Stimulated activated CD8-positive, alpha-beta memory T cell treated with anti-CD3 and anti-CD28 coated beads, Interleukin-4, amount 100 ng/mL, for 4 hours (primary cell): ENCODE results near the gene LRGUK.
"Not testable (repeated sequence)": the region's sequence is repeated elsewhere in the genome, so short reads cannot be mapped to it uniquely, and the experiment has no call there.

Source experiments
- DNase-seq, 2 donors: peaks; one replicate each; pipeline ENCODE4 v3.0.0-alpha.2; 2020; ENCODE audit warnings: low read depth in 2 of 2, low spot score in 1 of 2

The LRGUK gene

DNA sequence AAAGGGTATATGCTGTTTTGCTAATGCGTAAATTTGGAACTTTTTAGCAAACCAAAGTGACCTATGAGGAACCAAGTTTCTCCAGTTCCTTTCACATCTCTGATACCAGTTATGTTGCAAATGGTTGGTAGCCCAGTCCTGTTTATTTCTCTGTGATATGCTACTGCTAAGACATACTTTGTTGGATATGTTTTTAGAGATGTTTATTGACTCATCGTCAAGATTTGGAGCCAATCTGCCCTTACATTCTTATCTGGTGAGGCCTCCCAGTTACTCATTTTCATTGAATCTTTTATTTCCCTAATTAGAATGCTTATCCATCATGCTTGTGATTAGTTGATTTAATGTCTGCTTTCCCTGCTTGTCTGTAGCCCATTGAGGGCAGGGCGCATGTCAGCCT is 58.9 kb downstream of the LRGUK start:
- no peak for DNase-seq

DNA sequence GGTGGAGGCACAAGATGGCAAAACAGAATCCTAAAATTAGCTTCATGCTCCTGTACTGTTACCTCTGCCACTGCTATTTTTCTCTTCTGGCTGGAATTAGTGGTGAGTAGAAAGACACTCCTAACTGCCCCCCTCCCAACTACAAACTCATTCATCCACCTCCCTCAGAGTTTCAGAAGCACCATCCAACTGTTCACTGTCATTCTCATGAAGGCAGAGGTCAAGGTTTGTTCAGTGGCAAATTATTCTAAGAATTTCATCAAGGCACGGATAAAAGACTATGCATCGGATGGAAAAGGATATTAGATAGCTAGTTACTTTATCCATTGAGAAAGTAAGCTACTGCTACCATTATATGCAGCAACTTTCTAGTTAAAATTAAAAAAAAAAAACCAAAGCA is 59.7 kb downstream of the LRGUK start:
- no peak for DNase-seq

DNA sequence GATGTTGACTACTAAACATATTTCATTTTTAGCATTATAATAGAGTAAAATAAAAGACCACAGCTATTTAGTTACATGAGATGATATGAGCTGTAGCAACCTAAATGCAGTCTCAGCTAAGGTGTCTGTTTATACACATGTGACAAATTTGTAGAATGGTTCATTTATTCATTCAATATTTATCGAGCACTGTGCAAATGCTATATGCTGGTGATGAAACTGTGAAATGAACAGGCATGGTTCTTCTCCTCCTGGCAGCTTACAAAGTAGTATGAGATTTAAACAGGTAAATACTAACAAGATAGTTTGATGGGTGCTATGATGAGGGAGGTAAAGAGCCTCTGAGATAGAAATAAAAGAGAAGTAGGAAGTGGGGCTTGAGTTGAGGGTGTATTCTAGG is 60.8 kb downstream of the LRGUK start:
- DNase-seq: no peak

DNA sequence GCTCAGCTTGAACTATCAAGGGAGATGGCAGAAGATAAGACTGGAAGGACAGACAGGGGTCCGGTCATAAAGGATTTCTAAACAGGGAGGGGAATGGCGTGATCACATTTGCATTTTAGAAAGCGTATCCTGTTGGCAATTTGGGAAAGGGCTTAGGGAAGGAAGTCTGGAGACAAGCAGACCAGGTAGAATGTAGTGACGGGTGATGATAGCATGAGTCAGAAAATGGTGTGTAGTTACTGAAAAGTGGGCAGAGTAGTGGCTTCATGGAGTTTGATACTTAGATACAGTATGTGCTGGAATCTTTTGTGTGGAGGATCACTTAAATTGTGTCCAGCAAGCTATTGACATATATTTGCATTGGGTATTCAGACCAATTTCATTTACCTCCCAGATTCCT is 61.2 kb downstream of the LRGUK start:
- DNase-seq: no peak

DNA sequence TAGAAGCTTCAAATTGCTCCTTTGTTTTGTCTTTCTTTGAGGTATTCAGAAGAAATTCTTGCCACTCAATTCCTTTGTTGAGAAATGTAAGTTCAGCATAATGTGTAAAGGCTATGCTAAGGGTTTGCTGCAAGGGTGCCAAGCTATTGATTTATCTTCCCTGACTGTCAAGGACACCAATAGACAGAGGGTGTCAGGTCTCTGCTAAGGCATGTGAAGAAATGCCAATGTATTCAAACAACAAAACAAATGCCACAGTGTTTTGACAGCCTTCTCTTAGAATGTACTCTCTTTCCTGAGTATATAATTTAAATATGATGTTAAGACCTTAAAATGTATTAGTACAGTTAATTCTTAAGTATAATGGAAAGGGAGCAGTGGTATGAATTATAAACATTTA is 62.4 kb downstream of the LRGUK start:
- DNase-seq: no peak

DNA sequence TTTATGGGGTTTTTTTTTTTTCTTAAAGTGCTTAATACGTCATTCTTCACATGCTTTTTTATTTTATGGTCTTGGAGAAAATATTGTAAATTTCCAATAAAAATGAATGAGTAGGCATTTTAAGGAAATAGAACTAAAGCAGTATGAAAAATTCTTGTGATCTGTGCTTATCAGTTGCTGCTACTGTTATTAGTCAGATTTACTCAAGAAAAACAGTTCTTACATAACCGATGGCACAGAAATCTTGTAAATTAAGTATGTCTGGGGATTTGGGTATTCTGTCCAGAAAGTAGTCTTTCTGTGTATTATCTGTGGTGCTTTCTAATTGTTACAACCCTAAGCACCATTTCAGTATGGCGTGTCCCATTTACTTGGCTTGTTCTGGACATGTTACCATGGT is 64.7 kb downstream of the LRGUK start:
- no peak for DNase-seq

DNA sequence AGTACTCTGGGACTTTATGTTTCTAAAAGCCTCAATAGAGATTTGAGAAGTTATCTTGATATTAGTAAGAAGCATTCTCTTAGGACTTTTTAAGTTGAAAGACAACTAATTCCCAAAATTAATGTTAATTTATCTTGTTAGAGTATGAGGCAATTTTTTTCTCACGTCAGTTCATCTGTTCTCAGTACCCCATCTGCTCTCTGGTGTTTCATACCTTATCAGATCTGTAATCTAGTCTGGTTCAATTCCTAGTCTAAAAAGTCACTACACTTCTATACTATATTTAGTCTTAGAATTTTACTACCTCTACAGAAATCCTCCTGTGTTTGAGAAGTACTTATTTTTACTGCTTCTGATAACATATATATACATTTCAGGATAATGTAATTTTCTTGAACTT is 66.1 kb downstream of the LRGUK start:
- DNase-seq: no peak

DNA sequence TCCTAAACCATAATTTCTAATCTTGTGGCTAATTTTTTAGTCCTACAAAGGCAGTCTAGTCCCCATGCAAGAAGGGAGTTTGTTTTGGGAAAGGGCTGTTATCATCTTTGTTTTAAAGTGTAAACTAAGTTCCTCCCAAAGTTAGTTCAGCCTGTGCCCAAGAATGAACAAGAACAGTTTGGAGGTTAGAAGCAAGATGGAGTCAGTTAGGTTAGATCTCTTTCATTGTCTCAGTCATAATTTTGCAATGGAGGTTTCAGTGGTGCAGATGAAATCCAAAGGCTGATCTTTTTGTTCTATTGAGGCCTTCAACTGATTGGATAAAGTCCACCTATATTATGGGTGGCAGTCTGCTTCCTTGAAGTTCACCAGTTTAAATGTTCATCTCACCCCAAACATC is 68.1 kb downstream of the LRGUK start:
- no peak for DNase-seq

DNA sequence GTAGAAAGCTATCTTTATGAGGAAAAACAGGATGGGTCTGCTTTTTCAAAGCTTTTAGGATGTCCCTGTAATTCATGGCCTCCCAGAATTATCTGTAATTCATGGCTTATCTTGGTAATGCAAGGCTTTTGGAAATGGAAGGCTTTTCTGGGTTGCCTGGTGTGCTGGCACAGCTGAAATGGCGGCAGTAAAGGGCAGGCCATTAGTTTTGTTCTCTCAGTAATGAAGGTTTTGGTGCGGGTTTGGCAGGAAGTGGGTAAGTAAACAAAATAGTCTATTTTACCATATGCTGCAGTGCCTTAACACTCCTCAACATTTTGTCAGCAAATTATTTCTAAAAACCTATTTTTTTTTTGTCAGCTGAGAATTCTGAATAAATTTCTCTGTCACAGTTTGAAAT is 69.3 kb downstream of the LRGUK start:
- no peak for DNase-seq

DNA sequence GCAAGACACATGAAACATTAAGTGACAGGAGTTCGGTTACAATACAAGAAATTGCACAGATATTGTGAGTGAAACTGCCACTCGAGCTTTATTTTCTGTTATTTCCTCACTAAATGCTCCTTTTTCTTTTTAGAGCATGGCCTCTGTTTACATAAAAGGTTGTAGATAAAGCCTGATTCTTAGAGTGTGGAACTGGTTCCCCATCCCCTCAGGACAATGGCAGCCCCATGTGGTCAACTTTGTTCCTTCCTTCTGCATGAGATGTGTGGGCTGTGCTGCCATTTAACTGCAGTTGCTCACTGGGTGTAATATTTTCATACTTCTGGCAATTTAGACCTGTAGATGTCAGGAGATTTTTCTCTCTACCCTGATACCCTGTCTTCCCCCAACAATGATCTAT is 70.2 kb downstream of the LRGUK start:
- no peak for DNase-seq

DNA sequence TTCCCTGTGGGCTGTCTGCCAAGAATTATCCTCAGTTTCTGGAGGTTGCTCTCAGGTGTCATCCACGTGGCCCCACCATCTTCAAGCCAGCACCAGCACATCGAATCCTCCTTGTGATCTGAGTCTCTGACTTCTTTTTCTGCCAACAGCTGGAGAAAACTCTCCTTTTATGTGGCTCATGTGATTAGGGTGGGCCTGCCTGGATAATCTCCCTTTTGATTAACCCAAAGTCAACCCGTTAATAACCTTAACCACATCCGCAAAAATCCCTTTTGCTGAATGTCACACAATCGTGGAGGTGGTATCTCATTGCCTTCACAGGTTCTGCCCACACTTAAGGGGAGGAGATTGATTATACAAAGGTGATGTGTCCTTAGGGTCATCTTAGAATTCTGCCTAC is 73.8 kb downstream of the LRGUK start:
- DNase-seq: no peak

DNA sequence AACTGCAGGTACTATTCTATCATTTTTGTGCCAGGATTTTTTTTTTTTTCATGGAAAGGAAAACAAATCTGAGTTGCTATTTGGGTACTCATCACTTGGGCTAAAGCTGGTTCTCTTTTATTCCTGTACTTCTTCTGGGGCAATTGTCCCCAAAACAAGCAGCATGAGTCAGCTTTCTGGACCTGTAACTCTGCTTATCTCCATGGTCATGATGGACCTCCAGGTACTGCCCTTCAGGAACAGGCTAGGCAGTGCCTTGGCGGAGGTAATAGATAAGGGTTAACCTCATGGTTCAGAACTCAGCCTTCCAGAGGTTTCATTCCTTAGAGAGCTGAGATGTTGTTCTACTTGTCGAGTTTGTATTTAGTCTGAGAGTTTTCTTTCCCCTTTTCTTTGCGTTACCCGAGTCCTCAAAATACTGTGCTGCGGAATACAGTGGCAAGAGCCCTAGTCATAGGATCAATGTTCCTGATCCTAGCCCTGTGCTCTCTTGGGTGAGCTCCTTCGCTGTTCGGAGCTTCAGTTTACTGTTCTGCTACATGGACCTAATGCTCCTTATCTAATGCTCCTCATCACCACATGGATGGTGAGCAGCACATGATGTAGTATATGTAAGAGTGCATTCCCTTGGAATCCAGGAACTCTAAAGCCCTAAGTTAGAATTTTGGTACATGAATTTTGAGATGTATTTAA is 74.6 kb downstream of the LRGUK start:
- no peak for DNase-seq

DNA sequence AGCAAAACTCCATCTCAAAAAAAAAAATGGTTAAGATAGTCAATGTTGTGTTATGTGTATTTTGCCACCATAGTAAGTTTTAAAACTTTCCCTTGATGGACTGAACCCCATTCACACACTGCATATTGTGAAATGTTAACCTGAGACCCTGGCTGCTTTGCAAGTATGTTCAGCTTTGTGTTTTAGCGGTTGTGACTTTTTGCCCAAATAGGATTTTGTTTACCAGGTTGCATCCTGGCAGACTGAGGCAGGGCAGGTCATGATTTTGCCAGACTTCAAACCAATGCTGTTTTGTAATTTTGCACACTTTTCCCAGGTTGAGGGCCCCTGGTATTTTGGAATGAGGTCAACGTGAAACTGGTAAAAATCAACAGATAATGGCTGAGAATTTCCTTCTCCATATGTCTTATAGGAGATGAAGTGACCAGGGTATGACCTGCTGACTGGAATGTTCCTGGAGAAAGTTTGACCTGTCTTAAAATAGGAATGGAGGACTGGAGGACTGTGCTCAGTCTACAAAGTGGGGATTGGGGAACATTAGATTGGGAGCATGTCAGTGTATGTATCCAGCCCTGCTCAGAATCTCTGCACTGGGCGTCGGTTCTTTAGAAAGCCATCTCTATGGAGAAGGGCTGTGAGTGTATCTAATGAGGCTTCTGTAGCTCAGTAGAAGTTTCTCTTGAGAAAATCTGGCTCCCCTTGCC is 76.2 kb downstream of the LRGUK start:
- DNase-seq: no peak

DNA sequence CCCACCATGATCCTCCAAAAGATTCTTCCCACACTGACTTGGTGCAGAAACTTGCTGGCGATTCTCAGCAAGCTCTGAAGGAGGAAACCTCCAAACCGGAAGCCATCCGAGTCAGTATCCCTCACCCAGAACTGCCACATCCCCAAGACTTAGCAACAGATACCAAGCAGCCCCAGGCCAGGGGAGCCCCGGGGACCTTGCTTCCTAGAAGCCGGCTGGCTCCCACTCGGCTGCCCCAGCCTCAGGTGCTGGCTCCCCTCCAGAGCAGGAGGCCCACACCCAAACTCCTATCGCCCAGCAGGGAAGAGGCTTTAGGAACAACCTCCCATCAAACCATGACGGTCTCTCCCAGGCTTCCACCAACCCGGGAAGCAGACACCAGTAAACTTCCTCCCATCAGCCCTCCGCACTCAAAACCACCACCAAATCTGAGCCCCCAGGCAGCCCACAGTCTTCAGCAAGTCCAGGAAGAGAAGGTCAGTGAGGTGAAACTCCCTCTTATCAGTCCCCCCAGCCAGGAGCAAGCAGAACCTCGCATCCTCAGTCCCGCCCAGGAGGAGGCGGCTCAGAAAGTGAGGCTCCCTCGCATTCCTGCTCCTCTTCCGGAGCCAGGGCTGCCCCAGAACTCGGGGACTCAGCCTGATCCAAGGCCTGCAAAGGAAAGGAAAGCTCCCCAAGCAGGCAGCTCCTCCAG is 82.3 kb downstream of the LRGUK start:
- DNase-seq: no peak

DNA sequence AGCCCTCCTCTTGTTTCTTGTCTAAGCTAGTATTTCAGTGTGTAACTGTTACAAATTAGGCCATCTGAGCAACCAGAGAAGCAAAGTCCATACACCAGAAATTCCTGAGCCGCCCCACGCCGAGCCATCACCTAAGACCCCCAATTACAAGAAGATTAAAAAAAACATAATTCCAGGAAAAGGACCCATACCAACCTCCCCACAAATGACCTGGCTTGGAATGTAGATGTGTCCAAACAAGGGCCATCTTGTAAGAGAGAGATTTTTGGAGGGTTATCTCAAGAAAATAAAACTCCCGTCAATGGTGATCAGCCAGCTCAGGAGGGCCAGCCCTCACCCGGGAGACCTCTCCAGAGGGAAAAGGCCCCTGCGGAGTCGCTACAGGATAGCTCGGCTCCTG is 83.1 kb downstream of the LRGUK start:
- DNase-seq: no peak

DNA sequence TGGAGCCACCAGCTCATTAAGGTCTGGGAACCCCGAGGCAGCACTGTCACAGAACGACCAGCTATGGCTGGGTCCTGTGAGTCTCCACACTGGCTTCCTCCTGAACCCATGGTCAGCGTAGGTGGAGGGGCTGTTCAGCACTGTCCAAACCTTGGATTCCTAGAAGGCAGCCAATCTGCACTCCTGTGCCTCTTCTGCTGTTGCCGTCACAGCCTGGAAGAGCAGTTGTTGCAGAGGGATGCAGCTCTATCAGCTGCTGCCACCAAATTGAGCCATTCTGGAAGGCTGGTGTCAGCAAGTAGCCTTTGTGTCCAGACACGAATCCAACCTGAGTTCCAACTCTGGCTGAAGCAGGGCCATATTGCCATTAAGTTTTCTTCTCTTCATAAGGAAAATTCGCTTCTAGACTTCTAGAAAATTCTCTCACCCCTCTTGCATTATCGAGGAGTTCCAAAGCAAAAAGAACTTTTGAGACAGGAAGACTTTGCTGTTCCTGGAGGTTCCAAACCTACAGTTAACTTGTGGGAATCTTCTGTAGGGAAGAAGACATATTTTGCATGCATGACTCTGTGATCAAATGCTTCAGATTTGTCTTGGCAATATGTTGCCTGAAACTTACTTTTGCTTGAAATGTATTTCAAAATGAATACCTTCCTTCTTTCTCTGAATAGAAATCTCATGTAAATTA is 84.0 kb downstream of the LRGUK start:
- DNase-seq: no peak

DNA sequence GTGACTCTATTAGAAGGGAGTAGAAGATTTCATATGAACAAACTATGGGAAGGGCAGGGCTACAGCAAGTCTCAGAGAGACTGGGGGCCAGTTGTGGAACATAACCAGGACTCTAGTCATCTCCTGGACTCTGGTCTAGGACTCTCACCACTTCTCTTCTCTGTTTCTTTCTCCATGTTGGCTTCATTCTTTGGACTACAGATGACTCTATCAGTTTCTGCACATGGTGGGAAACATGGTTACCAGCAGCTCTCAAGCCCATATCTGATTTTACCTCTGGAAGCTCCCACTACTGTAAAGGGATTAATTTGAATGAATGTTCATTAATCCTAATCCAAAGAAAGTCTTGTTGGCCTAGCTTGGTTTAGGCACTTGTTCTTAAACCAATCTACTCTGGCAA is 84.7 kb downstream of the LRGUK start:
- no peak for DNase-seq

DNA sequence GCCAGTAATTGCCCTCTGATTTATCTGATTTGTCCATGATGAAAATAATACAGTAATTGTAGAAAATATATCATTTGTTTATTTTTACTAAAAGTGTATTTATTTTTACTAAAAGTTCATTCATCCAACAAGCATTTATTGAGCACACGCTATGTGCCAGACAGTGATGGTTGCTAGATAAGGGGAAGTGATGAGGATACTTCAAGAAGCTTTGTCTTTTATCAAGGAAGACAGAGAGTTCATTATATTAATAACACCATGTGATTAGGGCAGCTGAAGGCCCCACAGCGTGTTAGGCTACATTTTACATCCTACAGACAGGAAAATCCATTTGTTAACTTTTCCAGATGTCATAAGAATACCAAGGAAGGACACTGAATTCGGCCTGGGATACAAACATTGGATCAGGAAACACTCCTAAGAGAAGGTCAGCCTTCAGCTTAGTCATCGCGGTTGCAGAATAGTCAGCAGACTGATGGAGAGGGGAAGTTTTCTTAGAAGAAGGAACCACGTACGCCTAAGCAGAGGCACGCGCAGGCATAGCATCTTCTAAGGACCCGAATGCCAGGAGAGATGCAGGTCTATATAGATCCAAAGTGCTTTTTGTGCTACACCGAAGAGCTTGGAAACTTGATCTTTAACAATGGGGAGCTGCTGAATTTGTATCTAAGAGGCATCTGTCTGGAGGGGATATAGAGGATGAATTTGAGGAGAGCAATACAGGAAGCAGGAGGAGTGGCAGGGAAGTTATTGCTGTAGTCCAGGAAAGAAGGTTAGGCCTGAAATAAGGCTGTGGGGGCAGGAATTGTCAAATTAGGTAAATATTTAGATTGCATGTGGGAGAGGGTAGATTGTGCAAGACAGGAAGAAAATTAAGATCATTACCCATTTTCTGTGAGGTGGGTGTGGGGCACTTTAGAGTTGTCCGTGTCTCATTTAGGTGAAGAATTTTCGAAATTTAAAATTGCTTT is 85.7 kb downstream of the LRGUK start:
- no peak for DNase-seq

DNA sequence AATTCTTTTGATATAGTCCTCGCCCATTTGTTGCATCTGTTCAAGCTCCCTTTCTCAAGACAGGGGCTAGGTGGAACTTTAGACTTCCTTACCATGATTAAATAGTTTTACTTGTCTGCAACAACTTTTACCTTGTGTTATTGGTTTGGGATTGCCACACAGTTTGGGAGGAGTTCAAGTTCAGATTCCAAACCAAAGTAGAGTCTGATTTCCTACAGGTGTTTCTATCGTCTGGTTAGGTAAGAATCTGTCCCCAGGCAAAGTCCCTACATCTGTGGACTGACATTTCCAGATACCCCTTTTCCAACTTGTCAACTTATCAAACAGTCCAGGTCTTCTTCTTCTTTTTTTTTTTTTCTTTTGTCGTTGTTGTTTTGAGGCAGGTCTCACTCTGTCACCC is 93.1 kb downstream of the LRGUK start:
- DNase-seq: no peak

DNA sequence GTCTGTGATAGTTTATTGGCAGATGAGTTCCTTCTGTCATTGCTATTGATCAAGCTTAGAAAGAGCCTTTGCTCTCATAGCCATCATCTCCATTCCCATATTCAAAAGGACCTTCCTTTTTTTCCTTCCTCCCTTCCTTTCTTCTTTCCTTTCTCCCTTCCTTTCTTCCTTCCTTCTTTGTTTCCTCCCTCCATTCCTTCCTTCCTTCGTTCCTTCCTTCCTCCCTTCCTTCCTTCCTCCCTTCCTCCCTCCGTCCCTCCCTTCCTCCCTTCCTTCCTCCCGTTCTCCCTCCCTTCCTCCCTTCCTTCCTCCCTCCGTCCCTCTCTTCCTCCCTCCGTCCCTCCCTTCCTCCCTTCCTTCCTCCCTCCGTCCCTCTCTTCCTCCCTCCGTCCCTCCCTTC is 104.2 kb downstream of the LRGUK start:
- DNase-seq: not testable (repeated sequence)

DNA sequence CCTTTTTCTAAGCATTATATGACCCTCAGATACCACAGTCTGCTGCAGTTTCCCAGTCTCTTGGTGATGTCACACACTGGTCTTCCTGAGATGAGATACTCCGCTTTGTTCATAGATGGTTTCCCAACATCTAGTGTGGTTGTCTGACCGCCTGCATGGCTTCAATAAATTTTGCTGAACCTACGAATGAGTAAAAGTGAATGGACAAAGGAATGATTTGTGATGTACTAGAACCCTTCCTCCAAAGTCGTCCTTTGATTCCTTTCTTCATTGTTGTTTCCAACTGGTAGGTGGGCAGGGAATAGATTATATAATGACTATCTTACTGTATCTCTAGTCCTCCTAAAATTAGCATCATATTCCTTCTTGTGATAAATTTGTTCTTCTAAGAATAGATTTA is 107.1 kb downstream of the LRGUK start:
- no peak for DNase-seq
